Tibial nerve (tissue), 3 donors: Measurements from ENCODE around the gene ZNF692.

Experiments used
- CTCF ChIP-seq, 5 experiments: fragments of 200-600 bp in 3 of 5; fragments of 450-650 bp in 2 of 5; sonication (generic) in 3 of 5; IDR thresholded peaks; one replicate each; pipeline ENCODE4 v1.5.1; 2016 to 2019; ENCODE audit warnings: antibody characterized with exemption in 5 of 5, mild to moderate bottlenecking in 3 of 5, moderate library complexity in 2 of 5
- POLR2A ChIP-seq, 2 donors: fragments of 450-650 bp; IDR thresholded peaks; one replicate each; pipeline ENCODE4 v1.6.1; 2017; ENCODE audit warnings: antibody characterized with exemption in 2 of 2, mild to moderate bottlenecking in 2 of 2, moderate library complexity in 2 of 2

- TF ChIP-seq CTCF (IDR thresholded peaks at IDR 0.05) = no peak
- no peak for TF ChIP-seq POLR2A (IDR thresholded peaks at IDR 0.05)
Measured at GRCh38 chr1:248886237-248886895, 27.5 kb upstream of the ZNF692 start.
